GM12878 (cell line): ENCODE measurements around the gene MITF. TPM values are rescaled to one million over a fixed set of nuclear protein-coding genes. Genes with fewer than 3 reads are reported as not detected.

Experiments used
- ATAC-seq: fragments of 200-7000 bp; cut with Tn5 transposase; 3 replicates; pipeline ENCODE4 v1.9.1; 2020; ENCODE audit warnings: mild to moderate bottlenecking, moderate library complexity
- BruUV-seq: library from RNA; stranded (reverse); fragments of 400-500 nt; replicated peaks from 2 replicates; lab custom pipeline; 2021; lab: Mats Ljungman, UMichigan
- CTCF ChIA-PET: fragments of 300-600 bp; sonication (Branson Sonifier 250); formaldehyde crosslinking; extraction: SDS; loops from one replicate; lab custom pipeline; 2021; ENCODE audit warnings: inconsistent platforms; lab: Yijun Ruan, JAX
- POLR2A ChIA-PET: fragments of 350-600 bp; formaldehyde crosslinking; extraction: SDS; loops from one replicate; lab custom pipeline; 2021; ENCODE audit warnings: inconsistent platforms; lab: Charles Lee
- RAD21 ChIA-PET: fragments of 300-600 bp; sonication (Branson Sonifier 250); formaldehyde crosslinking; loops from one replicate; lab custom pipeline; 2023; ENCODE audit warnings: antibody characterized with exemption; ENCODE audit not compliant: unreplicated experiment; lab: Charles Lee
- SMC1A ChIA-PET: fragments of 300-600 bp; sonication (Branson Sonifier 250); formaldehyde crosslinking; loops from one replicate; lab custom pipeline; 2023; ENCODE audit not compliant: unreplicated experiment, uncharacterized antibody; lab: Charles Lee
- DNase-seq: peaks from one replicate; pipeline ENCODE4 v3.0.0-alpha.2; 2011; ENCODE audit warnings: low read depth, low spot score
- FAIRE-seq: peaks from 3 replicates; lab custom pipeline; 2011; peaks lifted over from hg19 to GRCh38; lab: Jason Lieb, UNC
- H2AFZ ChIP-seq: 2 replicates; pipeline ENCODE4 v1.6.0; 2011; ENCODE audit warnings: low read depth, low read length, control low read depth; ENCODE audit not compliant: control insufficient read depth
- H3K27ac ChIP-seq: 2 replicates; pipeline ENCODE4 v1.5.1; 2011; ENCODE audit warnings: control low read depth; ENCODE audit not compliant: control insufficient read depth, insufficient read depth
- H3K27me3 ChIP-seq, 2 experiments: replicated peaks in 1 of 2; 2 replicates each; pipeline versions ENCODE4 v1.6.0 to v1.6.1; 2011; ENCODE audit warnings: low read length in 1 of 2; ENCODE audit not compliant: control insufficient read depth in 2 of 2, insufficient read depth in 2 of 2
- H3K36me3 ChIP-seq, 2 experiments: 2 replicates each; pipeline ENCODE4 v1.5.1; 2011; ENCODE audit warnings: low read length in 1 of 2; ENCODE audit not compliant: control insufficient read depth in 2 of 2, insufficient read depth in 2 of 2
- H3K4me1 ChIP-seq: 2 replicates; pipeline ENCODE4 v1.6.1; 2011; ENCODE audit warnings: mild to moderate bottlenecking, low read length, moderate library complexity, mixed read lengths; ENCODE audit not compliant: control insufficient read depth, insufficient read depth
- H3K4me2 ChIP-seq: 2 replicates; pipeline ENCODE4 v1.6.0; 2011; ENCODE audit warnings: control low read depth; ENCODE audit not compliant: control insufficient read depth, insufficient read depth
- H3K4me3 ChIP-seq: fragments of 200-600 bp; sonication (generic); 2 replicates; pipeline ENCODE4 v1.5.1; 2016
- H3K79me2 ChIP-seq: 2 replicates; pipeline ENCODE4 v1.6.0; 2011; ENCODE audit warnings: low read length; ENCODE audit not compliant: control insufficient read depth, insufficient read depth
- H3K9ac ChIP-seq: 2 replicates; pipeline ENCODE4 v1.8.0; 2011; ENCODE audit warnings: low read length, control low read depth, mixed read lengths; ENCODE audit not compliant: control insufficient read depth, insufficient read depth
- H3K9me3 ChIP-seq: replicated peaks from 3 replicates; pipeline ENCODE4 v1.5.1; 2011; ENCODE audit warnings: mild to moderate bottlenecking, low read length; ENCODE audit not compliant: control insufficient read depth, insufficient read depth
- H4K20me1 ChIP-seq: 2 replicates; pipeline ENCODE4 v1.6.0; 2011; ENCODE audit not compliant: control insufficient read depth, insufficient read depth
- CHD4 ChIP-seq: fragments of 200-600 bp; sonication (generic); IDR thresholded peaks from 2 replicates; pipeline ENCODE4 v1.6.1; 2016; ENCODE audit warnings: mild to moderate bottlenecking
- EED ChIP-seq: sonication (generic); IDR thresholded peaks from 2 replicates; pipeline ENCODE4 v1.6.1; 2016; ENCODE audit warnings: antibody characterized with exemption, low read depth
- IKZF2 ChIP-seq, 2 experiments: fragments of 450-650 bp; IDR thresholded peaks; 2 replicates each; pipeline ENCODE4 v1.6.1; 2017; ENCODE audit warnings: mild to moderate bottlenecking in 2 of 2, moderate library complexity in 2 of 2
- IRF4 ChIP-seq: IDR thresholded peaks from 2 replicates; pipeline ENCODE4 v1.6.1; 2011; ENCODE audit warnings: low read depth, low read length
- MTA2 ChIP-seq: fragments of 450-650 bp; IDR thresholded peaks from 2 replicates; pipeline ENCODE4 v1.6.1; 2016; ENCODE audit warnings: low read depth, mild to moderate bottlenecking, moderate library complexity
- RELB ChIP-seq: fragments of 450-650 bp; IDR thresholded peaks from 2 replicates; pipeline ENCODE4 v1.6.1; 2017; ENCODE audit warnings: low read depth, mild to moderate bottlenecking, moderate library complexity
- SMARCA5 ChIP-seq: fragments of 450-650 bp; IDR thresholded peaks from 2 replicates; pipeline ENCODE4 v1.6.1; 2017; ENCODE audit warnings: mild to moderate bottlenecking
- YBX1 ChIP-seq: fragments of 450-650 bp; IDR thresholded peaks from 2 replicates; pipeline ENCODE4 v1.6.1; 2016; ENCODE audit warnings: antibody characterized with exemption
- WGBS: methylation state at CpG from one replicate; pipeline ENCODE4 v1.1.6; 2016; ENCODE audit warnings: low lambda C conversion rate; ENCODE audit not compliant: insufficient replicate concordance, insufficient coverage; ENCODE audit errors: missing lambda C conversion rate; 5-methylcytosine and 5-hydroxymethylcytosine counted together
- in situ Hi-C: fragments of 300-500 bp; cut with MboI; formaldehyde crosslinking; loops from 9 replicates; pipeline ENCODE4 v1.14.3; 2018; ENCODE audit warnings: mixed read lengths
- intact Hi-C: fragments of 100-400 bp; cut with micrococcal nuclease; formaldehyde crosslinking; loops from one replicate; pipeline ENCODE4 v1.14.2; 2022; ENCODE audit not compliant: unreplicated experiment
- polyA plus RNA-seq, 11 experiments: library from polyadenylated mRNA; depleted of rRNA in 4 of 11; unstranded in 6 of 11; stranded (reverse) in 5 of 11; fragments of >200 nt; fragmentation: Nextera tagmentation in 4 of 11; fragmentation: Illumina TruSeq in 1 of 11; extraction: Ambion mirVana in 4 of 11; extraction: Trizol in 1 of 11; gene quantifications; 1 replicate in 1 of 11; 2 replicates in 10 of 11; pipeline versions ENCODE4 v1.2.1 to v1.2.3, GENCODE V29; 2011 to 2016; ENCODE audit warnings: inconsistent platforms in 2 of 11, missing spikeins in 2 of 11, low read depth in 1 of 11
- total RNA-seq, 4 experiments: library from RNA; depleted of rRNA in 3 of 4; stranded (reverse); fragments of >200 nt in 3 of 4; fragmentation: Illumina TruSeq in 1 of 4; extraction: Trizol in 1 of 4; gene quantifications; 2 replicates each; pipeline versions ENCODE4 v1.2.1 to v1.2.3, GENCODE V29; 2013 to 2021
- TF ChIP-seq, protein P1 (sequence below): IDR thresholded peaks from 2 replicates; pipeline ENCODE4 v1.6.1; 2012; ENCODE audit warnings: low read depth, low read length, improper control_type of control experiment

The MITF gene
- total and polyA plus RNA-seq, 10 of the 15 experiments (the other 5 are each of a cell fraction or from before 2014, with no cell fraction given), result under 0.01 to 0.90 (median 0.06) TPM; not detected in 3

GRCh38 chr3:69785769-69786320, 46.6 kb downstream of the MITF start:
- in situ Hi-C loops, result no loop called here
- H3K79me2 ChIP-seq, result no peaks in the 10 kb centered on the region
- ChIA-PET RAD21 (no interaction called here), POLR2A (no interaction called here), SMC1A (no interaction called here), CTCF (no interaction called here)
- no peak for TF ChIP-seq IRF4
- TF ChIP-seq, protein P1, sequence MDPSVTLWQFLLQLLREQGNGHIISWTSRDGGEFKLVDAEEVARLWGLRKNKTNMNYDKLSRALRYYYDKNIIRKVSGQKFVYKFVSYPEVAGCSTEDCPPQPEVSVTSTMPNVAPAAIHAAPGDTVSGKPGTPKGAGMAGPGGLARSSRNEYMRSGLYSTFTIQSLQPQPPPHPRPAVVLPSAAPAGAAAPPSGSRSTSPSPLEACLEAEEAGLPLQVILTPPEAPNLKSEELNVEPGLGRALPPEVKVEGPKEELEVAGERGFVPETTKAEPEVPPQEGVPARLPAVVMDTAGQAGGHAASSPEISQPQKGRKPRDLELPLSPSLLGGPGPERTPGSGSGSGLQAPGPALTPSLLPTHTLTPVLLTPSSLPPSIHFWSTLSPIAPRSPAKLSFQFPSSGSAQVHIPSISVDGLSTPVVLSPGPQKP, result no peak
- no peaks in the 10 kb centered on the region for H3K9me3 ChIP-seq
- H3K36me3 ChIP-seq, result no peaks in the 10 kb centered on the region
- no peaks in the 10 kb centered on the region for H4K20me1 ChIP-seq
- no peaks in the 10 kb centered on the region for H3K4me1 ChIP-seq
- no peaks in the 10 kb centered on the region; a peak in 1 of 4 replicates for H3K27me3 ChIP-seq
- BruUV-seq, result no TSS peak
- no peak overlapping the region for H2AFZ ChIP-seq
- no peak overlapping the region for H3K4me2 ChIP-seq
- ATAC-seq (no peak), FAIRE-seq (no peak), DNase-seq (no peak)
- intact Hi-C loops, result no loop called here
- 33% methylated on average over 3 of the region's 3 CpGs for WGBS
- H3K27ac ChIP-seq, result no peak overlapping the region
- H3K4me3 ChIP-seq, result no peak overlapping the region
- no peak overlapping the region for H3K9ac ChIP-seq

- in situ Hi-C loops, result no loop called here
- Histone ChIP-seq H3K9ac (no peak overlapping the region), H2AFZ (no peak overlapping the region), H3K9me3 (no peaks in the 10 kb centered on the region), H3K4me2 (no peak overlapping the region), H4K20me1 (no peaks in the 10 kb centered on the region), H3K4me1 (no peaks in the 10 kb centered on the region), H3K4me3 (no peak overlapping the region), H3K27ac (no peak overlapping the region), H3K79me2 (no peaks in the 10 kb centered on the region), H3K36me3 (no peaks in the 10 kb centered on the region), H3K27me3 (no peaks in the 10 kb centered on the region; a peak in 1 of 4 replicates)
- SMC1A ChIA-PET, result no interaction called here
- intact Hi-C loops, result no loop called here
- CTCF ChIA-PET, result no interaction called here
- RAD21 ChIA-PET, result no interaction called here
- BruUV-seq, result no TSS peak
- TF ChIP-seq YBX1, result no peak
- no peak for TF ChIP-seq IKZF2 (IDR thresholded peaks at IDR 0.05)
- TF ChIP-seq CHD4, result no peak
- no peak for TF ChIP-seq SMARCA5
- TF ChIP-seq EED, result no peak
- no peak for TF ChIP-seq RELB
- no peak for TF ChIP-seq MTA2
- 25% methylated on average over 4 of the region's 4 CpGs for WGBS
- FAIRE-seq (no peak), DNase-seq (no peak), ATAC-seq (no peak)
- POLR2A ChIA-PET, result no interaction called here
These were observed 47.6 kb downstream of the MITF start for GRCh38 chr3:69786854-69787253.
